ENCODE data around the gene KNG1. TPM values are rescaled to one million over a fixed set of nuclear protein-coding genes. Genes with fewer than 3 reads are reported as not detected.

KNG1 gene
- total RNA-seq, 1 donor: not detected

DNA sequence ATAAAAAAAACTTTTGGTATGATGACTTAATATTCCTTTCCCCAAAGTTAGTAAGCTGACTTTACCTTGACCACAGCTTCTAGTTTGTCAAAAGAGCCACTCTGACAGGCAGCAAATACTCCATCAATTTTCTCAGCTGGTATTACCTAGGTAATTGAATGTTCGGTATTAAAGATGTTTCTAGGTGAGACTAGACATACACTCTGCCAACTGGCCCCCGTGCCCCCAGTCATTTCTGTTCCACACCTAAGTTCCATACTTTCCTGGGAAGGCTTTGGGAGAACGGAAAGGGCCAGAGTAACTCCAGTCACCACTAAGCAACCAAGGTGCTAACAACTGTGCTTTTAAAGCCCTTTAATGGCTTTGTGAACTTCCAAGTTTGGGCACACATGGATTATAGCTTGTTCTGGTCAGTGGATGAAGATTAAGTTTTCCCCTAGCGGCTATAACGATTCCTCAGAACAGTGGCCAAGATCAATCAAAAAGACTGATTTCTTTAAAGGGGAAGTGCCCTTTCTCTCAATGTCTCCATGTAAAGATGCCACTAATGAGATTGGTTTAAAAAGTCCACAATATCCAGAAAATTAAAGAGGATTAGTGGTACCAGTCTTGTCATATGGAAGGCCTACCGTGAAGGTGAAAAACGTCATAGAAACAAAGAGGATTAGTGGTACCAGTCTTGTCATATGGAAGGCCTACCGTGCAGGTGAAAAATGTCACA, 73.3 kb downstream of the KNG1 start:
- TF ChIP-seq CTCF (IDR thresholded peaks at IDR 0.05; ENCODE audit: insufficient read depth, low read length): peak; percentile 34
- DNase-seq (ENCODE audit: low read depth): peak; percentile 67
- no peak overlapping the region for H3K4me3 ChIP-seq (ENCODE audit: low read depth, low read length)

Small RNA genes lying within 50 kb of the gene (small RNA-seq; reads per million reads assigned to genes)
- gene RF00092 (not detected), gene RNU6-1105P (not detected), gene SNORA4 (not detected), gene SNORA63 (not detected), gene SNORA81 (not detected), gene SNORD2 (not detected)

Other genes with a start within 250 kb of the KNG1 start
- 1.3 TPM in 1 of 2 replicates, not detected in the other for gene CRYGS, start 173.0 kb upstream of the KNG1 start, total RNA-seq (ENCODE audit: low replicate concordance)
- gene TBCCD1, start 150.0 kb upstream of the KNG1 start, total RNA-seq (ENCODE audit: low replicate concordance): 2.9 and 17.5 TPM in 2 replicates
- 44.0 and 44.6 TPM in 2 replicates for gene DNAJB11, start 146.6 kb upstream of the KNG1 start, total RNA-seq (ENCODE audit: low replicate concordance)
- not detected in 2 replicates for gene AHSG, start 104.3 kb upstream of the KNG1 start, total RNA-seq (ENCODE audit: low replicate concordance)
- not detected in 2 replicates for gene FETUB, start 77.0 kb upstream of the KNG1 start, total RNA-seq (ENCODE audit: low replicate concordance)
- not detected in 2 replicates for gene HRG, start 51.3 kb upstream of the KNG1 start, total RNA-seq (ENCODE audit: low replicate concordance)
- gene EIF4A2, start 66.2 kb downstream of the KNG1 start, total RNA-seq (ENCODE audit: low replicate concordance): 383 and 640 TPM in 2 replicates
- gene RFC4, start 89.1 kb downstream of the KNG1 start, total RNA-seq (ENCODE audit: low replicate concordance): 13.2 and 48.4 TPM in 2 replicates
- gene ADIPOQ, start 125.4 kb downstream of the KNG1 start, total RNA-seq (ENCODE audit: low replicate concordance): not detected in 2 replicates
- 3.3 and 10.5 TPM in 2 replicates for gene ST6GAL1, start 213.2 kb downstream of the KNG1 start, total RNA-seq (ENCODE audit: low replicate concordance)

All from fibroblast of the aortic adventitia (primary cell).